ENCODE data around the gene NES.

NES gene

DNA sequence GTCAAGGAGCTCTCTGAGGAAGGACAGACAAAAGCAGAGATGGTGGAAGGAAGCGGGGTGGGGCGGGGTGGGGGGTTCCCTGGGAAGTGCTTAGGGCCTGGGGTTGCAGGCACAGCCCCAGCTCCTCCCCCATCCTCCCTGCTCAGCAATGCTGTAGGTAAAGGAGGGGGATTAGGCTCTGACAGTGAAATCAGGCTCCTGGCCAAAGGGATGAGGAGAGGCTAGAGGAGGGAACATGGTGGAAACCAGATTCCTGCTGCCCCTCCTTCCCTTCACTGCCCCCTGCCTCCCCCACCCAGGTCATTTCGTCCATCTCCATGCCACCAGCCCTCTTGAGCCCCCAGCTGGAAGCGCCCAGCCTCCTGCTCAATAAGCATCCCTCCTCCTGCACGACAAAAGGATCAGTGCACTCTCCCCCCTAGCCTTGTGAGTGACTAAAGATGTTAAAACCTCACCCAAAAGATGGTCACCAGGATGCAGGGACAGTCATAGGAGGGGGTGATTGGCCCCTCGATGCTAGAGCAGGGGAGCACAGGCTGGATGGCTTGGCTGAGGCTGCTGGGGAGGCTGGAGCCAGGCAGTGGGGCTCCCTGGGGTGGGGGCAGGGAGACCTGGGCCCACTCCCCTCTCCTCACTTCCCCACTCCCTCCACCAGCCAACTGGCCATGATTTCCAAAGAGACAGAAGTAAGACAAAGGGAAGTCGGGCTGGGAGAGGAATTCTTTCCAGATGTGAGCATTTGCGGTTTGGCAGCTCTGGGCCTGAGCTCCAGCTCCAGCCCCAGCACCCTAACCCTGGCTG lies 30.4 kb upstream of the NES start:
- no peak for DNase-seq (ENCODE audit: low read depth)
- no peak for TF ChIP-seq CTCF (conservative IDR thresholded peaks at IDR 0.05; ENCODE audit: low read depth, low read length)
- no peak overlapping the region for H3K4me3 ChIP-seq (ENCODE audit: low read length)

GRCh38 chr1:156706657-156707416 lies 29.6 kb upstream of the NES start:
- DNase-seq (ENCODE audit: low read depth), result no peak
- TF ChIP-seq CTCF (conservative IDR thresholded peaks at IDR 0.05; ENCODE audit: low read depth, low read length), result no peak
- H3K4me3 ChIP-seq (ENCODE audit: low read length), result peak overlapping the region; percentile 54

DNA sequence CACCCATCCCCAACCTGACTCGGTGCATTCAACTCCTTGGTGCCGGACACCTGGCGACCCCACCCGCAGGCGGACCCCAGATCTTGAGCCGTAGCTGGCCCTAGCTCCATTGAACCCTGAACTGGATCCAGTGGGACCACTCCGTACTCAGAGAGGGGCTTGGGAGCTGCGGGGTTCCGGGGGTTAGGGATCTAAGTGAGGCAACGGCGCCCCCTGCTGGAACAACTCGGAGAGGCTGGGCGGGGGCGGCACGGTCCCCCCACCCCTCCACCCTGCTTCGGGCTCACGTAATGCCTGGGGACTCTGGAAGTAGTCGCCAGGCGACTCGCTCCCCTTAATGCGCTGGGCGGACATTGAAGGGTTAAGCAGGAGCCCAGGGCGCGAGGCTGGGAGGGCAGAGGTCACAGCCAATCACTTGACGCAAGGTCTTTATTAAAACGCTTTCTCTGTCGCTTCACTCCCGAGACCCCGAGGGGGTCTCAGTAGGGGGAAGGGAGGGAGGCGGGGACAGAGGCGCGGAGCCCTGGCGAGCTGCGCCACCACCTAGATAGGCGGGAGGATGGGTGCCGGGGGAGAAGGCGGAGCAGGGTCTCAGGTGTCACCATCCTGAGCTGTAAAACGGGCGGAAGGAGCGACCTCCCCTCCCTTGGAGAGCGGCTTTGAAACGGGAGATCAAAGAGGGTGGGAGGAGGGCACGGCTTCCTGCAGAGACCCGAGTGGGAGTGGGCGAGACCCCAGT lies 28.9 kb upstream of the NES start:
- DNase-seq (ENCODE audit: low read depth), result no peak
- peak overlapping the region; percentile 54 for H3K4me3 ChIP-seq (ENCODE audit: low read length)
- TF ChIP-seq CTCF (conservative IDR thresholded peaks at IDR 0.05; ENCODE audit: low read depth, low read length), result peak; percentile 78

GRCh38 chr1:156705321-156705917 lies 28.2 kb upstream of the NES start, which contains the start of gene CRABP2:
Gene CRABP2 (minus strand): TSS chr1:156705583. CDS start chr1:156705446, 137 bp downstream.
- DNase-seq (ENCODE audit: low read depth), result no peak
- H3K4me3 ChIP-seq (ENCODE audit: low read length), result peak within 1 kb of the TSS; percentile 54
- no peak for TF ChIP-seq CTCF (conservative IDR thresholded peaks at IDR 0.05; ENCODE audit: low read depth, low read length)

DNA sequence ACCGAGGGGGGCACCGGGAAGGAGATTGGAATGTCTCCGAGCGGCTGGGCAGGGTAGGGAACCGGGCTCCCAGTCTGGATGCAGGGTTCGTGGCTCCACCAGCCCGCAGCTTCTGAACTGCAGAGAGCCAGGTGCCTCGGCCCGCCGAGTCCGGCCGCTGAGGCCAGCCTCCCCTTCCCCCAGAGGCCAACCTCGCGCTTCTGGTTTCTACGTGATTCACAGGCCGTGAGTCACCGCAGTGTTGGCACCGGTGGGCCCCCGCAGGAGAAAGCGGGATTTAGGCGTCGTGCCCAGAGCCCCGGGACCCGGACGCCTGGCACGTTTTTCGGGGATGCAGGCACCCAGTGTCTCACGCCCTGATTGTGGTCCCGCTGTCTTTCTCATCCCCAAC lies 27.7 kb upstream of the NES start:
- peak overlapping the region; percentile 54 for H3K4me3 ChIP-seq (ENCODE audit: low read length)
- no peak for TF ChIP-seq CTCF (conservative IDR thresholded peaks at IDR 0.05; ENCODE audit: low read depth, low read length)
- no peak for DNase-seq (ENCODE audit: low read depth)

- TF ChIP-seq CTCF (conservative IDR thresholded peaks at IDR 0.05; ENCODE audit: low read depth, low read length), result no peak
- H3K4me3 ChIP-seq (ENCODE audit: low read length), result peak overlapping the region; percentile 54
- no peak for DNase-seq (ENCODE audit: low read depth)
Observed at GRCh38 chr1:156704166-156704711, 27.0 kb upstream of the NES start.
